NCI-H1417 (cell line): ENCODE data around the gene INHBC.
A peak's percentile ranks its signal among the peaks of the same experiment; 100 is the strongest.
"Not testable (repeated sequence)": the region's sequence is repeated elsewhere in the genome, so short reads cannot be mapped to it uniquely, and the experiment has no call there.

Experiments used
- DNase-seq, 3 experiments: peaks; one replicate each; lab custom pipeline; 2025; lab: John Stamatoyannopoulos, UW

INHBC gene

GRCh38 chr12:57429473-57430111, 5.0 kb upstream of the INHBC start:
- no peak for DNase-seq

- DNase-seq: peak in 2 of 3 experiments; percentile 81 to 91
These were observed 4.3 kb upstream of the INHBC start for GRCh38 chr12:57430112-57430930.

- peak; percentile 96 to 98 (median 96) for DNase-seq
These were observed 3.5 kb upstream of the INHBC start, which contains the start of gene R3HDM2 for GRCh38 chr12:57430931-57431566. Gene R3HDM2, minus strand, starts transcription at chr12:57431043. Its CDS starts 120,615 bp downstream, at chr12:57310428.

GRCh38 chr12:57431654-57432188, 2.9 kb upstream of the INHBC start:
- no peak for DNase-seq

- no peak for DNase-seq
These were observed 1.2 kb upstream of the INHBC start for GRCh38 chr12:57433370-57433769.

GRCh38 chr12:57435293-57435692, 709 bp downstream of the INHBC start:
- DNase-seq: no peak

GRCh38 chr12:57438400-57438799, 3.8 kb downstream of the INHBC start:
- no peak for DNase-seq

- DNase-seq: no peak
These were observed 5.2 kb downstream of the INHBC start for GRCh38 chr12:57439762-57440266.

- not testable (repeated sequence) for DNase-seq
These were observed 6.8 kb downstream of the INHBC start for GRCh38 chr12:57441393-57441792.

- DNase-seq: no peak
These were observed 7.4 kb downstream of the INHBC start for GRCh38 chr12:57441846-57442427.

- not testable (repeated sequence) for DNase-seq
These were observed 9.8 kb downstream of the INHBC start for GRCh38 chr12:57444337-57444736.

- DNase-seq: no peak
These were observed 10.2 kb downstream of the INHBC start for GRCh38 chr12:57444744-57445143.

- no peak for DNase-seq
These were observed 11.8 kb downstream of the INHBC start for GRCh38 chr12:57446292-57446960.

GRCh38 chr12:57448669-57449068, 14.1 kb downstream of the INHBC start:
- no peak for DNase-seq

GRCh38 chr12:57449375-57449774, 14.8 kb downstream of the INHBC start:
- DNase-seq: no peak

- no peak for DNase-seq
These were observed 15.5 kb downstream of the INHBC start for GRCh38 chr12:57450057-57450456.

GRCh38 chr12:57451233-57451778, 16.7 kb downstream of the INHBC start:
- DNase-seq: no peak

- DNase-seq: no peak
These were observed 17.8 kb downstream of the INHBC start for GRCh38 chr12:57452181-57452936.

- DNase-seq: peak; percentile 66 to 85 (median 70)
These were observed 18.4 kb downstream of the INHBC start for GRCh38 chr12:57452937-57453509.

- no peak for DNase-seq
These were observed 19.6 kb downstream of the INHBC start for GRCh38 chr12:57454213-57454565.
